ENCODE measurements around the gene FAM227B. TPM values are rescaled to one million over a fixed set of nuclear protein-coding genes. Genes with fewer than 3 reads are reported as not detected.
"Not testable (repeated sequence)": the region's sequence is repeated elsewhere in the genome, so short reads cannot be mapped to it uniquely, and the experiment has no call there.

FAM227B gene
- polyA plus RNA-seq, 3 donors: 14.2 to 17.5 (median 14.4) TPM

DNA sequence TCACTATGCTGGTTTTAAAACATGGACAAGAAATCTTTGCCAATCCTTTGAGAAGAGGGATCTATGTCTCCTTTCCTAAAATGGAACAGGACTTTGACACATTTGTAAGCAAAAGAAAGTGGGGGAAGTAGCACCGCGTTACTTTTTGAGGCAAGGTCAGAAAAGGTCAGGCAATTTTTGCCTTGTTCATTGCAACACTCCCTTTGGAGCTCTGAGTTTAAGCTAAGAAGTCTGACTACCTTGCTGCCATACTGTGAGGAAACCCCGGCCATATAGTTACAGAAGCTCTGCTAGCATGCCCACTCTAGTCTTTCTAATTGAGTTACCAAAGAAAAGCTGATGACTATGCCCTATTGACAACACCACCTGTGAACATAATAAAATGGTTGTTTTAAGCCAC is 1.4 kb downstream of the FAM227B start:
- no peak for DNase-seq

DNA sequence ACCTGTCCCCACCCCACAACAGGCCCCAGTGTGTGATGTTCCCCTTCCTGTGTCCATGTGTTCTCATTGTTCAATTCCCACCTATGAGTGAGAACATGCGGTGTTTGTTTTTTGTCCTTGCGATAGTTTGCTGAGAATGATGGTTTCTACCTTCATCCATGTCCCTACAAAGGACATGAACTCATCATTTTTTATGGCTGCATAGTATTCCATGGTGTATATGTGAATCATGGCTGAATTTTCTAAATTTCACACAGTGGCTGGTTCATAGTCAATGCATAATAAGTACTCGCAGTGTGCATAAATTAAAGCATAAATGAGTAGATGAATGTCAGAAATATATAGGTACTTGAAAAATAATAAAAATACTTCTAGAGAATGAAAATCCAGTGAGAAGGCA is 8.4 kb downstream of the FAM227B start:
- DNase-seq: not testable (repeated sequence)

DNA sequence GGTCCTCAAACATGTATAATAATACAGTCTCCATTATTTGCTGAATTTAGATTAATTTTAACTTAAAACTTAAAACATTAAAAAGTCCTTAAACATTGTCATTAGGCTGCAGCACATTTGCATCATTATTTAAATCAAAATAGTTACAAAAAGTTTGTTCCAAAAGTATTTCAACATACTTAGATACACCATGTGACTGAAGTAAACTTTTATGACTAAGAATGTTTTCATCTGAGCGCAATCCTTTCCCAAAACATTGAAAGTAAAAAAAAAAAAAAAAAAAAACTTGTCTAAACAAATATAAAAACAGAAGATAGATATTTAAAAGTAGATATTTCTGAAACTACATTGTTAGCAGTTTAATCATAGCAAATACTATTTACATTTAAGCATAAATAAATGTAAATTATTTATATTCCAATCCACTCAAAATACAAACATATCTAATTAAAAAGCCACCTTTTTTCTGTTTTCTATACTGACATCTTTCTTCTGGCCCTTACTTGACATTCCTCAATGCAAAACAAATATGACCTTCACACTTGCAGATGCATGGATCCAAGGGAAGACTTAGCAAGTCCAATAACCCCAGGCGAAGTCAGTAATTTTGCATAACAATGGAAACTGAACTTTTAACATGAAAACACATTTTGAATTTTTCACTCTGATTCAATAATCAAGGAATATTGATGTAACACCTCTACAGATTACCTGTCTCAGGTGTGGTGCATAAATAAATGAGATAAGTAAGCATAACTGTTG is 10.3 kb downstream of the FAM227B start:
- no peak for DNase-seq

DNA sequence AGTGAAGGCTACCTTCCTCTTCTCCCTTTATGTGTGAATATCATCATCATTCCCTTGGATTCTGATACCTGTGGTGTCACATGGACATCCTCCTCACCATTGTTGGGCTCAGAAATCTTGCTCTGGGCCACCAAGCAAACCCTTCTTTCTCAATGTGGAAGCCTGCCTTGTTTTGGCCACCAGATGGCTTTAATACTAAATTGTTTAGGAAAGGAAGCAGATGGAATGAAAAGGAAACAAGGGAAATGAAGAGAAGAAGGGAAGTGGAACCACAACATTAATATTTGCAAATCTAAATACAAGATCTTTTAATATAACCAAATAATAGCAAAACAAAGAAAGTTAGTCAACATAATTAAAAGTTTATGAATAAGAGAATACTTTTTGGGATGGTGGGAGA is 14.0 kb downstream of the FAM227B start:
- DNase-seq: no peak

DNA sequence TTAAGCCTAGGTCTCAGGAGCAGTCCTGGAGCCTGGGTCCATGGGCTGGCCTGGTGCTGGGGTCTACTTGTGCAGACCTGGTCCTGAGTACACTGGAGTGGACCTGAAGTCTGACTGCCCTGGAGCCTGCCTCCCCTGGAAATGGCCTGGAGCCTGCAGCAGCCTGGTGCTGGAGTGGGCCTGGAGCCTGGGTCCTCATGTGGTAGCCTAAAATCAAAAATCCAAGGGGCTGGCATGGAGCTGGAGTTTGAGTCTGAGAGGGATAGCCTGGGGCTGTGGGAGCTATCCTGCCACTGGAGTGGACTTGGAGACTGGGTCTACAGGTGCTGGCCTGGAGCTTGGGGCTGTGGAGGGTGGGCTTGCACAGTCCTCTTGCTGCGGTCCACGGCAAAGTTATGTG is 15.0 kb downstream of the FAM227B start:
- no peak for DNase-seq

DNA sequence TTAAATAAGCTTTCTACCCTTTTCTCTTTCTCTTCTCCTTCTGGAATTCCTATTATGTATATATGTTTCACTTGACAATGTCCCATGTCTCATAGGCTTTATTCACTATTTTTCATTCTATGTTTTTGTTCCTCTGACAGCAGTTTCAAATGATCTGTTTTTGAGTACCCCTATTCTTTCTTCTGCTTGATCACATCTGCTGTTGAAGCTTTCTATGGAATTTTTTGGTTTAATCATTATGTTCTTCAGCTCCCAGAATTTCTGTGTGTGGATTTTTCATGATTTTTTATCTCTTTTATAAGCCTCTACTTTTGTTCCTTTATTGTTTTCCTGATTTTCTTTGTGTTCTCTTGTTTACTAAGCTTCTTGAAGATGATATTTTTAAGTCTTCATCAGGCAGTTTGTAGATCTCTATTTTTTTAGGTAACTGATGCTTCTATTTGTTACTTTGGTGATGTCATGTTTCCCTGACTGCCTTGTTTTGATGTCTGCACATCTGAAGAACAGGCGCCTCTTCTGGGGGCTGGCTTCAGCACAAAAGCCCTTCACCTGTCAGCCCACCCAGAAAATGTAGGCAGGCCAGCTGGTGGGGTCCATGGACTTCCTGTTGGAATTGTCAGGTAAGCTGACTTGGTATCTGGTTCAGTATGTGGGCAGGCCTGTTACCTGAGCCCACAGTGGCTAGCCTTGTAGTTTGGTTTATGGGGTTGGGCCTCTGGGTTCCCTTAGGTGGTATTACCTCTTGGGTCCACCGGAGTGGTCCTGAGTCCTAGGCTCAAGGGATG is 15.8 kb downstream of the FAM227B start:
- no peak for DNase-seq

DNA sequence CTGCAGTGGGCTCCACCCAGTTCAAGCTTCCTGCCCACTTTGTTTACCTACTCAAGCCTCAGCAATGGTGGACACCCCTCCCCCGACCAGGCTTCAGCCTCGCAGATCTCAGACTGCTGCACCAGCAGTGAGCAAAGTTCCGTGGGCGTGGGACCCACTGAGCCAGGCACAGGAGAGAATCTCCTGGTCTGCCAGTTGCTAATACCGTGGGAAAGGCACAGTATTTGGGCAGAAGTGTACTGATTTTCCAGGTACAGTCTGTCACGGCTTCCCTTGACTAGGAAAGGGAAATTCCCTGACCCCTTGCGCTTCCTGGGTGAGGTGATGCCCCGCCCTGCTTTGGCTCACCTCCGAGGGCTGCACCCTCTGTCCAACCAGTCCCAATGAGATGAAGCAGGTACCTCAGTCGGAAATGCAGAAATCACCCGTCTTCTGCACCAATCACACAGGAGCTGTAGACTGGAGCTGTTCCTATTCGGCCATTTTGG is 27.7 kb downstream of the FAM227B start:
- DNase-seq: not testable (repeated sequence)

DNA sequence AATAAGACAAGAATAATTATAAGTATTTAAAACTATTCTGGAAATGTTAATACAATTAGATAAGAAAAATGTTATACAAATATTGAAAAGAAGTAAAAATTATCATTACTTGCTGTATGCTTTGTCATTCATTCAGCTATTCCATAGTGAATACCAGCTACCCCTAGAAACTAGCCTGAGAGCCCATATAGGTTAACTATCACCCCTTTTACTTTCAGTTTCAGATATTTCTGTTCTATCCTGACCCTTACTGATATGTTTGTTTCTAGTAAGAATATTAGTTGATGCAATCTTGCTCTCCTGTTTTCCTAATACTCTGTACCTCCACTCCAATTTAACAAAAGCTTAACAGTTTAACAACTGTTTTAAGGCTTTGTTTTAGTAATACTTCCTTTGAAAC is 31.6 kb downstream of the FAM227B start:
- DNase-seq: no peak

DNA sequence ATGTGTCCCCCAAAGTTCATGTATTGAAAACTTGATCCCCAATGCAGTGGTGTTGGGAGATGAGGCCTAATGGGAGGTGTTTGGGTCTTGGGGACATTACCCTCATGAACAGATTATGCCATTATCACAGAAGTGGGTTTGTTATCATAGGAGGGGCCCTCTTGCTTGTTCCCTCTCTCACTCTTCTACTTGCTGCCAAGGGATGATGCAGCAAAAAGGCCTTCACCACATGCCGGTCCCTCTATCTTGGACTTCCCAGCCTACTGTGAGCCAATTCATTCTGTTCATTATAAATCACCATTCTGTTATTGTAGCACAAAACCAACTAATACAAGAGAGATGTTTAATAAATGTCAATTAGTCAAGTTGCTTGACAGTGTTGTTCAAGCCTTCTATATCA is 47.2 kb downstream of the FAM227B start:
- DNase-seq: no peak

DNA sequence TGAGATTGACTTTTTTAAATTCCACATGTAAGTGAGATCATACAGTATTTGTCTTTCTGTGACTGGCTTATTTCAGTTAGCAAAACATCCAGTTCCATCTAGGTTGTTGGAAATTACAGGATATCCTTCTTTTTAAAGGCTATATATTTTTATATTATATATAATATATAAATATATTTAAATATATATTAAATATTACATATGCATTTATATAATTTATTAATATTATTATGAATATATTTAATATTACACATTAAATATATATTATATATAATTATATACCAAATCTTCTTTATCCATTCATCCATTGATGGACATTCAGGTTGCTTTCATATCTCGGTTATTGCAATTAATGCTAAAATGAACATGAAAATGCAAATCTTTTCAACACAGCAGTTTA is 49.9 kb downstream of the FAM227B start:
- DNase-seq: no peak

DNA sequence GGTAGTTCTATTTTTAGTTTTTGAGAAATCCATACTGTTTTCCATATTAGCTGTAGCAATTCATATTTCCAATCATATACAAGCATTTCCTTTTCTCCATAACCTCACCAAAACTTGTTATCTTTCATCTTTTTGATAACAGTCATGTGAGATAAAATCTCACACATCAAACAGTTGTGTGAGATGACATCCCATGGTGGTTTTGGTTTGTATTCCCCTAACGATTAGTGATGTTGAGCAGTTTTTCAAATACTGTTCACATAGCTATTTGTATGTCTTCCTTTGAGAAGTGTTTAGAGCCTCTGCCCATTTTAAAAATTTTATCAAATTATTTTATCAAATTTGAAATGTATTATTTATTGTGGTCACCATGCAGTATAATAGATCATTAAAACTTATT is 50.4 kb downstream of the FAM227B start:
- DNase-seq: no peak

DNA sequence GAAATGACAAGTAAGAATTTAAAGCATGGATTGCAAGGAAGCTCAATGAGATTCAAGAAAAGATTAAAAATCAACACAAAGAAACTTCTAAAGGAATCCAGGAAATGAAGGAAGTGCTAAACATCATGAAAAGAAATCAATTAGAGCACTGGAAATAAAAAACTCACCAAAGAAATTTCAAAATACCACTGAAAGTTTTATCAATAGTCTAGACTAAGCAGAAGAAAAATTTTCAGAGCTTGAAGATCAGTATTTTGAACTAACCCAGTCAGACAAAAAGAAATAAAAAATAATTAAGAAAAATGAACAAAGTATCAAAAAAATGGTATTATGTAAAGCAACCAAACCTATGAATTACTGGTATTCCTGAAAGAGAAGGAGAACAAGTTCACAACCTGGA is 60.6 kb downstream of the FAM227B start:
- DNase-seq: no peak

DNA sequence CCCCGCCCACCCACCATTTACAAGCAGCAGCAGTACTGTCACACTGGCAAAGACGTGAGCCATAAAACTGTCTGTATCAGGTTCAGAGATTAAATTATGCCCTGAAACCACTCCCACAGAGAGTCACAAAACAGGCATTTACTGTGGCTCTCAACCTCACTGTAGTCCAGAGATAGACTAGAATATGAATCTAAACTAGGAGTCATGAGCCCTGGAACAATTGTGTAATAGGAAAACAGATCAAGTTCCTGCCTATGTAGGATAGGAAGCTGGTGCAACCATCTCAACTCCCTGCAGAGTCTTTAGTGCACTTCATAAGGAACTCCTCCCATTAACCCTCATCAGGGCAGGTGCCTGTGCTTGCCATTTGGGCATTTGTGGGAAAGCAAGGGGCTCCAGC is 61.7 kb downstream of the FAM227B start:
- DNase-seq: no peak

DNA sequence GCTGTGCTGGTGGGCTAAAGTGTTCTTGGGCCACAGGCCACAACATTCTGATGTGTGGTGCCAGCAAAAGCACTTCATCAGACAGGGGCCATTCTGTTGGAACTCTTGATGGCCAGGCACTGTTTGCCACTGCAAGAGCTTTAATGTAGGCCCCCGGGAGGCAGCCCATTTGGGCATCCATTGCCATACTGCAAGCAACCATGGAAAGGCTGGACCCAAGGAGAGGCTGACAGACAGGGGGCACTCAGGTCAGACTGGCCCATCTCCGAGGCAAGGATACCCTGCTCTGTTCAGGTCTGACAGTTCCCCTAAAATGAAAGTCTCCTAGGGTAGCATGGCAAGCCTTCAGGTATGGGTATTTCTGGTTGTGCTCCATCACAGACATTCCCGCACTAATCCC is 64.2 kb downstream of the FAM227B start:
- no peak for DNase-seq

DNA sequence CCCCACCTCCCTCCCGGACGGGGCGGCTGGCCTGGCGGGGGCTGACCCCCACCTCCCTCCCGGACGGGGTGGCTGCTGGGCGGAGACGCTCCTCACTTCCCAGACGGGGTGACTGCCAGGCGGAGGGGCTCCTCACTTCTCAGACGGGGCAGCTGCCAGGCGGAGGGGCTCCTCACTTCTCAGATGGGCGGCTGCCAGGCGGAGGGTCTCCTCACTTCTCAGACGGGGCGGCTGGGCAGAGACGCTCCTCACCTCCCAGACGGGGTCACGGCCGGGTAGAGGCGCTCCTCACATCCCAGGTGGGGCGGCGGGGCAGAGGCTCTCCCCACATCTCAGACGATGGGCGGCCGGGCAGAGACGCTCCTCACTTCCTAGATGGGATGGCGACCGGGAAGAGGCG is 70.3 kb downstream of the FAM227B start:
- not testable (repeated sequence) for DNase-seq

DNA sequence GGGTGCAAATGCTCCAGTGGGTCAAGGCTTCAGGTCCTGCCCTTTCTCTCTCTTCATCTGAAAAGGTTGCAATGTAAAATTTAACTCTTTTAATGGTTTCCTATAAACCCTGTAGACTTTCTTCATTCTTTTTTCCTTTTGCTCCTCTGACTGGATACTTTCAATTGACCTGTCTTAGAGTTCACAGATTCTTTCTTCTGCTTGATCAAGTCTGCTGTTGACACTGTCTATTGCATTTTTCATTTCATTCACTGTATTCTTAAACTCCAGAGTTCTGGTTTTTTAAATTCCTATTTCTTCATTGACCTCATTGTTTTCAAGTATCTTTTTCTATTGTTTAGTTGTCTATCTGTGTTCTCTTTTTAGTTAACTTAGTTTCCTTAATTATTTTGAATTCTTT is 82.1 kb downstream of the FAM227B start:
- no peak for DNase-seq

DNA sequence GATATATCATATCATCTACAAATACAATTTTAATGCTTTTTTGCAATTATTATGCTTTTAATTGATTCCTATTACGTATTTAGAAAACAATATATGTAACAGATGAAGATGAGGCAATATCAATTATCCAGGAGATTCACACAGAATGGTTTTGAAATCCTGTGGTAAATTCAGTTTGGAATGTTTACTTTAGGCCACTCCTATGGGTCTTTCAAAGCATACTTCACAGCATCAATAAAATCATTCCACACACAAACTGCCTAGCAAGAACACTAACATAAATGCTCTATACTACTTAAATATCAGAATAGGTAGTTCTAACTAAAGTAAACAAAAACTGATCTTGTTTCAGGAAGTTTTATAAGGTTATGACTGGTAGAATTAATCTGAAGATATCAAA is 90.5 kb downstream of the FAM227B start:
- no peak for DNase-seq

DNA sequence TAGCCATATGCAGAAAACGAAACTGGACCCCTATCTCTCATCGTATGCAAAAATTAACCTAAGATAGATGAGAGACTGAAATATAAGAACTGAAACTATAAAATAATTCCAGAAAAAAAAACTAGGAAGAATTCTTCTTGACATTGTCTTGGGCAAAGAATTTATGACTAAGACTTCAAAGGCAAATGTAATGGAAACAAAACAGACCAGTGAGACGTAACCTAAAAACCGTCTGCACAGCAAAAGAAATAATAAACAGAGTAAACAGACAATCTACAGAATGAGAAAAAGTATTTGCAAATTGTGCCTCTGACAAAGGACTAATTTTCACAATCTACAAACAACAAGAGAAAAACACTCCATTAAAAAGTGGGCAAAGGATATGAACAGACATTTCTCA is 92.3 kb downstream of the FAM227B start:
- no peak for DNase-seq

DNA sequence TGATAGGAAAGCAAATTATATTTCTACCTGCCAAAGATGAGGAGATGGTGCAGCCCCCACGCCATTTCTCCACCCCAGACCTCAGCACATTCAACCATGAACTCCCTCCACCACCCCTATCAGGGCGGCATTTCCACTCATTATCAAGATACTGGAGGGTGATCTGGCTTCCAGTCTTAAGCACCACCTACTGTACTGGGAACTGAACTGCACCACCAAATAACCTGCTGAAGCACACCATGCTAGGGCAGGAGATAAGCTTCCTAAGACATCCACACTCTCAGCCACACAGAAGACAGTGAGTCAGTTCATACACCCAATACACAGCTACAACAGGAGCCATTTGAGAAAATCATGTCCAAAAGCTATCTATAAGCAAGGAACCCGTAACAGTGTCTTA is 98.8 kb downstream of the FAM227B start:
- no peak for DNase-seq

DNA sequence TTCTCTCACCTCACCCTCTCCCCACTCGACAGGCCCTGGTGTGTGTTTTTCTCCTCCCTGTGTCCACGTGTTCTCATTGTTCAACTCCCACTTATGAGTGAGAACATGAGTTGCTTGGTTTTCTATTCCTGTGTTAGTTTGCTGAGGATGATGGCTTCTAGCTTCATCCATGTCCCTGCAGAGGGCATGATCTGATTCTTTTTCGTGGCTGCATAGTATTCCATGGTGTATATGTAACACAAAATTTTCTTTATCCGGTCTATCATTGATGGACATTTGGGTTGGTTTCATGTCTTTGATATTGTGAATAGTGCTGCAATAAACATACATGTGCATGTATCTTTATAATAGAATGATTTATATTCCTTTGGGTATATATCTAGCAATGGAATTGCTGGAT is 107.9 kb downstream of the FAM227B start:
- DNase-seq: not testable (repeated sequence)

DNA sequence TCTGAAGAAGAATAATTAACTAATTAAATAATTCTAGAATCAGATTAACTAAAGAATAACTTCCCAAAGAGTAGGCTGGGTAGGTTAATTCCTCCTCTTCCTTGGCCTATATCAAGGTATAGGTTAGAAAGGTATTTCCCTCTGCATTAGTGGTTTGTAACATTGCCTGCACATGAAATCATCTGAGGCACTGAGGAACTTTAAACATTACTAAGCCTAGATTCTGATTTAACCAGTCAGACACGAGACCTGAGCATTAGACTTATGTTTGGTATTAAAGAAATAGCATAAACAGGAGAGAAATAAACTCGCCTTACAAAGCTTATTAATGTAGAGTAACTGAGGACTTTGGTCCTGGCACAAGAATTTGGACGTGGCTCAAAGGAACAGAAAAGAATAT is 113.4 kb downstream of the FAM227B start:
- no peak for DNase-seq

DNA sequence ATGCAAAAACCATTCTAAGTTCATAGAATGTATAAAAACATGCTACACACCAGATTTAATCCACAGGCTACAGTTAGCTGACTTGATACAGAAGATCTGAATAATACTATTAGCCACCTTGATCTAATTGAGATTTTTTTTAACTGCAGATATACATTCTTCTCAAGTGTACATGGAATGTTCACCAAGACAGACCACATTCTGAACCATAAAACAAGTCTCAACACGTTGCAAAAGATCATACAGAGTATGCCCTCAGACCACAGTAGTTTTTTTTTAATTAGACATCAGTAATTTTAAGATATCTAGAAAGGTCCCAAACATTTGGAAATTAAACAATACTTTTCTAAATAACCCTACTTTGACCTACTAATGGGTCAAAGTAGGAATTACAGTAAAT is 114.3 kb downstream of the FAM227B start:
- no peak for DNase-seq

DNA sequence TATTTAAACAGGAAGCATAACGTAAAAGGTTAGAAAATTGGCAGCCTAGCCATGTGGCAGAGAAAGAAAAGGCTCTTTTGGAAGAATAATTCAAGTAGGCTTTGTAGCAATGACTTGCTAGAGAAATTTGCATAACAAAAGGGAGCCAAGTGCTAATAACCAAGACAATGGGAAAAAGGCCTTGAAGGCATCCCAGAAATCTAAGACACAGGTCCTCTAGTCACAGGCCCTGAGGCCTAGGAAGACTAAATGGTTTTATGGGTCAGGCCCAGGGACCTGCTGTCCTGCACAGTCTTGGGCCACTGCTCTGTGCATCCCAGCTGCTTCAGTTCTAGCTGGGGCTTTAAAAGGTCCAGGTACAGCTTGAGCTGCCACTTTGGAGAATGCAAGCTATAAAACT is 119.0 kb downstream of the FAM227B start:
- DNase-seq: no peak

Data from renal pelvis (tissue), 4 donors.